Measurements from ENCODE around the gene SLC44A1. TPM values are rescaled to one million over a fixed set of nuclear protein-coding genes. Genes with fewer than 3 reads are reported as not detected.

The SLC44A1 gene
- total and polyA plus RNA-seq, 2 of the 13 experiments (the other 11 are each of a cell fraction or from before 2014, with no cell fraction given): 21.4 to 40.8 TPM

DNA sequence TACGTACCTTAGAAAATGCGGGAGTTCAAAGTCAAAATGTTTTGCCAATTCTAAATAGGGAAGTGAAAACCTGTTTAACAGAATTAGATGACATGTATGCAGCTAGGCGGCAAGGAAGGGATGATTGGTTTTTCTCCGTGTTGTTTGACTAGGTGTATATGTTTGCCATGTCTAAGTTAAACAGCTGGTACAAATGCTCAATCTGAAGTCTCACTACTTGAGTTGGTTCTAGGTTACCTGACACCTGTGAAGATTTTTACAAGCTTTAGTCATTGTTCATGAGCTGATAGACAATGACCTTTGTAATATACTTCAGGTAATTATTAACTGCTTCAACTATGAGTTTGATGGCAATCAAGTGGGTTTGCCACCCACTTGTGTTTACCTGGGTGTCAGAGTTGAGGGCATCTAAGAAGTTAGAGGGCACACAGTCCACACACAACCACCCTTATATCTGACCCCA, 74.3 kb downstream of the SLC44A1 start (continued):
- TF ChIP-seq, protein P1, sequence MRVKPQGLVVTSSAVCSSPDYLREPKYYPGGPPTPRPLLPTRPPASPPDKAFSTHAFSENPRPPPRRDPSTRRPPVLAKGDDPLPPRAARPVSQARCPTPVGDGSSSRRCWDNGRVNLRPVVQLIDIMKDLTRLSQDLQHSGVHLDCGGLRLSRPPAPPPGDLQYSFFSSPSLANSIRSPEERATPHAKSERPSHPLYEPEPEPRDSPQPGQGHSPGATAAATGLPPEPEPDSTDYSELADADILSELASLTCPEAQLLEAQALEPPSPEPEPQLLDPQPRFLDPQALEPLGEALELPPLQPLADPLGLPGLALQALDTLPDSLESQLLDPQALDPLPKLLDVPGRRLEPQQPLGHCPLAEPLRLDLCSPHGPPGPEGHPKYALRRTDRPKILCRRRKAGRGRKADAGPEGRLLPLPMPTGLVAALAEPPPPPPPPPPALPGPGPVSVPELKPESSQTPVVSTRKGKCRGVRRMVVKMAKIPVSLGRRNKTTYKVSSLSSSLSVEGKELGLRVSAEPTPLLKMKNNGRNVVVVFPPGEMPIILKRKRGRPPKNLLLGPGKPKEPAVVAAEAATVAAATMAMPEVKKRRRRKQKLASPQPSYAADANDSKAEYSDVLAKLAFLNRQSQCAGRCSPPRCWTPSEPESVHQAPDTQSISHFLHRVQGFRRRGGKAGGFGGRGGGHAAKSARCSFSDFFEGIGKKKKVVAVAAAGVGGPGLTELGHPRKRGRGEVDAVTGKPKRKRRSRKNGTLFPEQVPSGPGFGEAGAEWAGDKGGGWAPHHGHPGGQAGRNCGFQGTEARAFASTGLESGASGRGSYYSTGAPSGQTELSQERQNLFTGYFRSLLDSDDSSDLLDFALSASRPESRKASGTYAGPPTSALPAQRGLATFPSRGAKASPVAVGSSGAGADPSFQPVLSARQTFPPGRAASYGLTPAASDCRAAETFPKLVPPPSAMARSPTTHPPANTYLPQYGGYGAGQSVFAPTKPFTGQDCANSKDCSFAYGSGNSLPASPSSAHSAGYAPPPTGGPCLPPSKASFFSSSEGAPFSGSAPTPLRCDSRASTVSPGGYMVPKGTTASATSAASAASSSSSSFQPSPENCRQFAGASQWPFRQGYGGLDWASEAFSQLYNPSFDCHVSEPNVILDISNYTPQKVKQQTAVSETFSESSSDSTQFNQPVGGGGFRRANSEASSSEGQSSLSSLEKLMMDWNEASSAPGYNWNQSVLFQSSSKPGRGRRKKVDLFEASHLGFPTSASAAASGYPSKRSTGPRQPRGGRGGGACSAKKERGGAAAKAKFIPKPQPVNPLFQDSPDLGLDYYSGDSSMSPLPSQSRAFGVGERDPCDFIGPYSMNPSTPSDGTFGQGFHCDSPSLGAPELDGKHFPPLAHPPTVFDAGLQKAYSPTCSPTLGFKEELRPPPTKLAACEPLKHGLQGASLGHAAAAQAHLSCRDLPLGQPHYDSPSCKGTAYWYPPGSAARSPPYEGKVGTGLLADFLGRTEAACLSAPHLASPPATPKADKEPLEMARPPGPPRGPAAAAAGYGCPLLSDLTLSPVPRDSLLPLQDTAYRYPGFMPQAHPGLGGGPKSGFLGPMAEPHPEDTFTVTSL (CRISPR knock-in tag; IDR thresholded peaks at IDR 0.05; ENCODE audit: borderline replicate concordance): peak; percentile 40; the same call in 1 of the 2 replicates
- peak; percentile 45; the same call in 1 of the 2 replicates for TF ChIP-seq FOXJ3 (CRISPR knock-in tag; IDR thresholded peaks at IDR 0.05; ENCODE audit: borderline replicate concordance)
- no peak for TF ChIP-seq ARNT2 (CRISPR knock-in tag; IDR thresholded peaks at IDR 0.05; ENCODE audit: low read depth)
- no peak for TF ChIP-seq GATA4 (IDR thresholded peaks at IDR 0.05; ENCODE audit: borderline replicate concordance, low read depth)
- TF ChIP-seq, protein P2, sequence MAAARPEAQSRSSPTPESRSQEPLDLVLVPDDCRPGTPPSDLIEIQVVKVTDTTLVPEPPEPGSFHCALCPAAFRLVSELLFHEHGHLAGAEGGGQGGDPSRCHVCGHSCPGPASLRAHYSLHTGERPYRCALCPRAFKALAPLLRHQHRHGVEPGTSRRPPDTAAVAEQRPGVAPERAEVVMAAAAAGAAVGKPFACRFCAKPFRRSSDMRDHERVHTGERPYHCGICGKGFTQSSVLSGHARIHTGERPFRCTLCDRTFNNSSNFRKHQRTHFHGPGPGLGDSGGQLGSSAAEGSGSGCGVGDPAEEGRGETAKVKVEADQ (CRISPR knock-in tag; IDR thresholded peaks at IDR 0.05; ENCODE audit: borderline replicate concordance): no peak
- no peak for TF ChIP-seq ZNF761 (CRISPR knock-in tag; conservative IDR thresholded peaks at IDR 0.05)
- TF ChIP-seq ZNF788 (CRISPR knock-in tag; IDR thresholded peaks at IDR 0.05; ENCODE audit: borderline replicate concordance): no peak
- no peak for TF ChIP-seq ZNF605 (CRISPR knock-in tag; IDR thresholded peaks at IDR 0.05)
- no peak for TF ChIP-seq ZNF75D (CRISPR knock-in tag; IDR thresholded peaks at IDR 0.05; ENCODE audit: borderline replicate concordance)
- no peak for TF ChIP-seq ZNF549 (CRISPR knock-in tag; IDR thresholded peaks at IDR 0.05)
- no peak for TF ChIP-seq HDAC6 (IDR thresholded peaks at IDR 0.05; ENCODE audit: low read depth, low read length)
- TF ChIP-seq SATB2 (CRISPR knock-in tag; IDR thresholded peaks at IDR 0.05): no peak
- 0 out of 2 replicates have a peak, but pooled peaks have one; percentile 16 for TF ChIP-seq CEBPG (CRISPR knock-in tag; IDR thresholded peaks at IDR 0.05)
- TF ChIP-seq, protein P3, sequence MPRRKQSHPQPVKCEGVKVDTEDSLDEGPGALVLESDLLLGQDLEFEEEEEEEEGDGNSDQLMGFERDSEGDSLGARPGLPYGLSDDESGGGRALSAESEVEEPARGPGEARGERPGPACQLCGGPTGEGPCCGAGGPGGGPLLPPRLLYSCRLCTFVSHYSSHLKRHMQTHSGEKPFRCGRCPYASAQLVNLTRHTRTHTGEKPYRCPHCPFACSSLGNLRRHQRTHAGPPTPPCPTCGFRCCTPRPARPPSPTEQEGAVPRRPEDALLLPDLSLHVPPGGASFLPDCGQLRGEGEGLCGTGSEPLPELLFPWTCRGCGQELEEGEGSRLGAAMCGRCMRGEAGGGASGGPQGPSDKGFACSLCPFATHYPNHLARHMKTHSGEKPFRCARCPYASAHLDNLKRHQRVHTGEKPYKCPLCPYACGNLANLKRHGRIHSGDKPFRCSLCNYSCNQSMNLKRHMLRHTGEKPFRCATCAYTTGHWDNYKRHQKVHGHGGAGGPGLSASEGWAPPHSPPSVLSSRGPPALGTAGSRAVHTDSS (CRISPR knock-in tag; conservative IDR thresholded peaks at IDR 0.05): no peak
- 0 out of 2 replicates have a peak, but pooled peaks have one; percentile 35 for TF ChIP-seq HHEX (CRISPR knock-in tag; IDR thresholded peaks at IDR 0.05)
- TF ChIP-seq LCORL (IDR thresholded peaks at IDR 0.05): no peak
- TF ChIP-seq LCORL (CRISPR knock-in tag; IDR thresholded peaks at IDR 0.05): no peak
- no peak for TF ChIP-seq CHD4 (IDR thresholded peaks at IDR 0.05; ENCODE audit: borderline replicate concordance, low read length)
- TF ChIP-seq ZNF20 (CRISPR knock-in tag; IDR thresholded peaks at IDR 0.05): no peak
- peak; percentile 83 for TF ChIP-seq NR2F2 (IDR thresholded peaks at IDR 0.05; ENCODE audit: borderline replicate concordance, low read depth)
- 0 out of 2 replicates have a peak, but pooled peaks have one; percentile 35 for TF ChIP-seq MED1 (CRISPR knock-in tag; IDR thresholded peaks at IDR 0.05)
- TF ChIP-seq ZBTB42 (CRISPR knock-in tag; IDR thresholded peaks at IDR 0.05): no peak
- TF ChIP-seq POLR2AphosphoS2 (IDR thresholded peaks at IDR 0.05; ENCODE audit: low read depth, low read length): no peak
- TF ChIP-seq, protein P4, sequence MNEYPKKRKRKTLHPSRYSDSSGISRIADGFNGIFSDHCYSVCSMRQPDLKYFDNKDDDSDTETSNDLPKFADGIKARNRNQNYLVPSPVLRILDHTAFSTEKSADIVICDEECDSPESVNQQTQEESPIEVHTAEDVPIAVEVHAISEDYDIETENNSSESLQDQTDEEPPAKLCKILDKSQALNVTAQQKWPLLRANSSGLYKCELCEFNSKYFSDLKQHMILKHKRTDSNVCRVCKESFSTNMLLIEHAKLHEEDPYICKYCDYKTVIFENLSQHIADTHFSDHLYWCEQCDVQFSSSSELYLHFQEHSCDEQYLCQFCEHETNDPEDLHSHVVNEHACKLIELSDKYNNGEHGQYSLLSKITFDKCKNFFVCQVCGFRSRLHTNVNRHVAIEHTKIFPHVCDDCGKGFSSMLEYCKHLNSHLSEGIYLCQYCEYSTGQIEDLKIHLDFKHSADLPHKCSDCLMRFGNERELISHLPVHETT (CRISPR knock-in tag; conservative IDR thresholded peaks at IDR 0.05): no peak
